Ovary (tissue), 3 donors: Measurements from ENCODE around the gene CSF2.

Experiments
- EP300 ChIP-seq: sonication (generic); formaldehyde crosslinking; IDR thresholded peaks from one replicate; pipeline ENCODE4 v1.6.1; 2017; ENCODE audit warnings: antibody characterized with exemption
- TF ChIP-seq, protein P1 (sequence below), 3 donors: fragments of 450-650 bp in 2 of 3; fragments of 200-600 bp in 1 of 3; IDR thresholded peaks; one replicate each; pipeline versions ENCODE4 v1.5.1 to v1.8.0; 2016 to 2022; ENCODE audit warnings: antibody characterized with exemption in 3 of 3, mild to moderate bottlenecking in 1 of 3
- donor health status: DM: no; HTN: no; CAD: no.

DNA sequence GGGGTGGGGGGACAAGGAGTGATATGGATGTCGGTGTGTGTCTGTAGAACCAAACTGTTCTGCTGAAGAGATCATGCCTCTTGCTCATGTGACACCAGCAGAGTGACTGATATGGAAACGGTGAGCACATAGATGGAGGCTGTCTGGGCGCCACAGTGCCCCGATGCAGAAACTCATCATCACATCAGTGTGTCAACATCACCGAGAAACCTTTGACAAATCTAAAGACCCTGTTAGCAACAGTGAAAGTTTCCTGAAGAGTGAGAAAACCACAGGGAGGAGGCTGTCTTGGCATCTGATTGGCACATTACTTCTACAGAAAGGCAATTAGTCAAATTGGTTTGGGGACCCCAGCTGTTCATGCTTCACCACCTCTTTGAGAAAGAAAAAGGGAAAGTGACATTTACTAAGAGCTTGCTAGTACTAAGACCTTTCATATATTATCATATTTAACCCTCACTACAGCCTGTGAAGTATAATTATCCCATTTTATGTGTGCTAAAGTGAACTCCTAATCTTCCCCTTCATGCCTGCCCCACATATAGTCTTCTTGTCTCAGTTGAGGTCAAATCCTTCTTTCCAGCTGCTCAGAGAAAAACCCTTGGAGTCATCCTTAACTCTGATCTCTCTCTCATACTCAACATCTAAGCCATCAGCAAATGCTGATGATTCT lies 25.6 kb downstream of the CSF2 start:
- TF ChIP-seq, protein P1, sequence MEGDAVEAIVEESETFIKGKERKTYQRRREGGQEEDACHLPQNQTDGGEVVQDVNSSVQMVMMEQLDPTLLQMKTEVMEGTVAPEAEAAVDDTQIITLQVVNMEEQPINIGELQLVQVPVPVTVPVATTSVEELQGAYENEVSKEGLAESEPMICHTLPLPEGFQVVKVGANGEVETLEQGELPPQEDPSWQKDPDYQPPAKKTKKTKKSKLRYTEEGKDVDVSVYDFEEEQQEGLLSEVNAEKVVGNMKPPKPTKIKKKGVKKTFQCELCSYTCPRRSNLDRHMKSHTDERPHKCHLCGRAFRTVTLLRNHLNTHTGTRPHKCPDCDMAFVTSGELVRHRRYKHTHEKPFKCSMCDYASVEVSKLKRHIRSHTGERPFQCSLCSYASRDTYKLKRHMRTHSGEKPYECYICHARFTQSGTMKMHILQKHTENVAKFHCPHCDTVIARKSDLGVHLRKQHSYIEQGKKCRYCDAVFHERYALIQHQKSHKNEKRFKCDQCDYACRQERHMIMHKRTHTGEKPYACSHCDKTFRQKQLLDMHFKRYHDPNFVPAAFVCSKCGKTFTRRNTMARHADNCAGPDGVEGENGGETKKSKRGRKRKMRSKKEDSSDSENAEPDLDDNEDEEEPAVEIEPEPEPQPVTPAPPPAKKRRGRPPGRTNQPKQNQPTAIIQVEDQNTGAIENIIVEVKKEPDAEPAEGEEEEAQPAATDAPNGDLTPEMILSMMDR (IDR thresholded peaks at IDR 0.05) = no peak
- TF ChIP-seq EP300 = no peak
